Measurements from ENCODE around the gene TFEC. TPM values are rescaled to one million over a fixed set of nuclear protein-coding genes. Genes with fewer than 3 reads are reported as not detected.

TFEC gene
- total and polyA plus RNA-seq, 2 experiments from 2014 or later, result 13.4 to 34.8 TPM

- no peaks in the 10 kb centered on the region for H3K36me3 ChIP-seq (replicated peaks; ENCODE audit: insufficient read depth, low read depth)
Observed at GRCh38 chr7:115888981-115889668, 141.4 kb downstream of the TFEC start.

GRCh38 chr7:115885550-115885949 lies 145.0 kb downstream of the TFEC start:
- DNase-seq (ENCODE audit: low spot score), result no peak
- H3K9me2 ChIP-seq (replicated peaks; ENCODE audit: insufficient read depth), result no peaks in the 10 kb centered on the region
- H2AFZ ChIP-seq, result no peak overlapping the region
- H3K4me3 ChIP-seq, result no peak overlapping the region
- H3K36me3 ChIP-seq (replicated peaks; ENCODE audit: insufficient read depth, low read depth), result no peaks in the 10 kb centered on the region
- no peaks in the 10 kb centered on the region for H3K4me1 ChIP-seq (ENCODE audit: insufficient read depth)
- no peak overlapping the region for H3K4me2 ChIP-seq
- no peaks in the 10 kb centered on the region for H3K79me2 ChIP-seq
- WGBS (ENCODE audit: low lambda C conversion rate, missing lambda C conversion rate), result 82% methylated on average over 2 of the region's 2 CpGs
- H3K9me3 ChIP-seq (ENCODE audit: low read depth), result no peaks in the 10 kb centered on the region
- no peaks in the 10 kb centered on the region for H4K20me1 ChIP-seq (ENCODE audit: insufficient read depth, poor library complexity, severe bottlenecking)
- H3K27ac ChIP-seq, result no peak overlapping the region
- no peak for TF ChIP-seq EZH2 (IDR thresholded peaks at IDR 0.05; ENCODE audit: borderline replicate concordance)
- TF ChIP-seq EZH2phosphoT487 (IDR thresholded peaks at IDR 0.05; ENCODE audit: low read depth, severe bottlenecking, unreplicated experiment), result no peak
- TF ChIP-seq, protein P1, sequence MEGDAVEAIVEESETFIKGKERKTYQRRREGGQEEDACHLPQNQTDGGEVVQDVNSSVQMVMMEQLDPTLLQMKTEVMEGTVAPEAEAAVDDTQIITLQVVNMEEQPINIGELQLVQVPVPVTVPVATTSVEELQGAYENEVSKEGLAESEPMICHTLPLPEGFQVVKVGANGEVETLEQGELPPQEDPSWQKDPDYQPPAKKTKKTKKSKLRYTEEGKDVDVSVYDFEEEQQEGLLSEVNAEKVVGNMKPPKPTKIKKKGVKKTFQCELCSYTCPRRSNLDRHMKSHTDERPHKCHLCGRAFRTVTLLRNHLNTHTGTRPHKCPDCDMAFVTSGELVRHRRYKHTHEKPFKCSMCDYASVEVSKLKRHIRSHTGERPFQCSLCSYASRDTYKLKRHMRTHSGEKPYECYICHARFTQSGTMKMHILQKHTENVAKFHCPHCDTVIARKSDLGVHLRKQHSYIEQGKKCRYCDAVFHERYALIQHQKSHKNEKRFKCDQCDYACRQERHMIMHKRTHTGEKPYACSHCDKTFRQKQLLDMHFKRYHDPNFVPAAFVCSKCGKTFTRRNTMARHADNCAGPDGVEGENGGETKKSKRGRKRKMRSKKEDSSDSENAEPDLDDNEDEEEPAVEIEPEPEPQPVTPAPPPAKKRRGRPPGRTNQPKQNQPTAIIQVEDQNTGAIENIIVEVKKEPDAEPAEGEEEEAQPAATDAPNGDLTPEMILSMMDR (IDR thresholded peaks at IDR 0.05; ENCODE audit: poor library complexity), result no peak
- H3K27me3 ChIP-seq, result no peaks in the 10 kb centered on the region

More at GRCh38 chr7:115888981-115889668, 141.4 kb downstream of the TFEC start:
- Histone ChIP-seq H3K4me2 (no peak overlapping the region), H4K20me1 (ENCODE audit: insufficient read depth, poor library complexity, severe bottlenecking) (no peaks in the 10 kb centered on the region), H3K27ac (no peak overlapping the region), H3K27me3 (no peaks in the 10 kb centered on the region), H3K9me2 (replicated peaks; ENCODE audit: insufficient read depth) (no peaks in the 10 kb centered on the region), H2AFZ (no peak overlapping the region), H3K9me3 (ENCODE audit: low read depth) (no peaks in the 10 kb centered on the region), H3K79me2 (no peaks in the 10 kb centered on the region), H3K4me1 (ENCODE audit: insufficient read depth) (no peaks in the 10 kb centered on the region), H3K4me3 (no peak overlapping the region)
- 85% methylated on average over 11 of the region's 11 CpGs for WGBS (ENCODE audit: low lambda C conversion rate, missing lambda C conversion rate)
- TF ChIP-seq, protein P1 (IDR thresholded peaks at IDR 0.05; ENCODE audit: poor library complexity), result no peak
- TF ChIP-seq EZH2 (IDR thresholded peaks at IDR 0.05; ENCODE audit: borderline replicate concordance) (no peak), EZH2phosphoT487 (IDR thresholded peaks at IDR 0.05; ENCODE audit: low read depth, severe bottlenecking, unreplicated experiment) (no peak)
- DNase-seq (ENCODE audit: low spot score), result no peak

Other genes with a start within 250 kb of the TFEC start
- gene TES, start 179.8 kb upstream of the TFEC start, total RNA-seq, result 122 and 129 TPM in 2 replicates
- gene TES, start 179.8 kb upstream of the TFEC start, polyA plus RNA-seq, result 75.2 and 83.2 TPM in 2 replicates

Data from hepatocyte (in vitro differentiated cells).